ENCODE measurements around the gene RASSF9. TPM values are rescaled to one million over a fixed set of nuclear protein-coding genes. Genes with fewer than 3 reads are reported as not detected.

The RASSF9 gene
- total RNA-seq (2014; rRNA removed; shearing (Covaris generic); ENCODE audit: low replicate concordance) = 0.25 and 1.2 TPM in 2 replicates

DNA sequence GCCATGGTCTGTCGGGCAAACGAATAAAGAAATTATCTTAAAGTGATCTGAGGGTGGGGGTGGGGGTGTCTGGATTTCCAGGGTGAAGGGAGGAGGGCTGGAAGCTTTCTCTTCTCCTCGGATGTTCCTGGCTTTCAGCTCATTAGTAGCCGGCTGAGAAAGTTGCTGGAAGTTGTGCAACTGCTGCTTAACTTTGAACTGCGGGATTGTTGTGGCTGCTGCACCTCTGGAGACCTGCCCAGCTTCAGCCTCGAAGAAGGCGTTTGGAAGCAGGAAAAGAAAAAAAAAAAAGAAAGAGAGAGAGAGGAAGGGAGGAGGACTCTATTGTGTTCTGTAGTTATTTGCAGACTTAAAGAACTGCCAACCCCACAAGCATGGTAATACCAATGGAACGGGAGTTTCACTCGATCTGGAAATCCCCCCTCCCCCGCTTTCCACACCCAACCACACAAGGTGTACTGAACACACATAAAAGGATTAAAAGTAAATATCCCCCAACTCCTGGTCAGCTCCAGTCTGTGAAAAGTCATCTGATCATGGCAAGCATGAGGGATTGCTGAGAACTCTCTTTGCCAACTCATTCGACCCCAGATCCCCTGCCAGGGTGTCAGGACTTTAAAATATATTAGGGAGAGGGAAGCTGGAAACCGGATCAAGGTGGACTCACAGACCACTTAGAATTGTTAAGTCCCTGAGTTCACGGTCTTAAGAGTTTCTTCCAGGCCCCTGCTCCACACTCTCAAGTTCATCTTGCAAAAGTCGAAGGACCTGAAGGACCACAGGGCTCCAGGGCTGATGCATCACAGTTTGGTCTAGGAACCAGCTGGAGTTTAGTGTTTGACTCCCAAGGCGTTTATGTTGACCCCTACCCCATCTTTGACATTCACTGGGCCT is at the start of gene RASSF9:
Gene RASSF9, minus strand, starts transcription at position 213 of the 894 bp plus-strand sequence. Its CDS starts 208 bp downstream, at position 5.
- Histone ChIP-seq H3K27me3 (no peaks in the 10 kb centered on the region), H3K4me3 (peak within 1 kb of the TSS; percentile 45), H3K36me3 (no peaks in the 10 kb centered on the region), H3K9me3 (no peaks in the 10 kb centered on the region)
- DNase-seq = peak; percentile 81

DNA sequence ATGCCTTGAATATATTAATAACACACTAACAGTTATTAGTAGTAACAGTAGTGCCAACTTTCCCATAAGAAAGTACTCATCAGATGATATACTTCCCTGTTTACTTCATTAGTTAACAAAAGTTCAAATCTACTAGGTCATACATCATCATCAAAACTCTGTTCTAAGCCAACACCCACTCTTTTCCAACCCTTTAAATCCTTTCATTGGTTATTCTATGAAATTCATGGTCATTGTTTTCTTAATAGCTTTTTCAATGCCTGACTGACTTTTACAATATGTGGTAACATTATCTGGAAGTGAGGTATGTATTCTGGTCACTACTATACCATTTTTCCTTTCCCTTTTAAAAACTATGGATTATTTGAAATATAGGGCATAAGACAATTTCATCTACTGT is 47.6 kb upstream of the RASSF9 start:
- DNase-seq = no peak
- no peaks in the 10 kb centered on the region for H3K9me3 ChIP-seq
- H3K4me3 ChIP-seq = no peak overlapping the region
- peaks cover 3% of the 10 kb centered on the region; the same call in 1 of the 2 replicates for H3K27me3 ChIP-seq
- H3K36me3 ChIP-seq = no peaks in the 10 kb centered on the region

- Histone ChIP-seq H3K27me3 (peaks cover 8% of the 10 kb centered on the region), H3K9me3 (no peaks in the 10 kb centered on the region), H3K4me3 (no peak overlapping the region), H3K36me3 (no peaks in the 10 kb centered on the region)
- no peak for DNase-seq
Observed at GRCh38 chr12:85877459-85877858, 41.2 kb upstream of the RASSF9 start.

DNA sequence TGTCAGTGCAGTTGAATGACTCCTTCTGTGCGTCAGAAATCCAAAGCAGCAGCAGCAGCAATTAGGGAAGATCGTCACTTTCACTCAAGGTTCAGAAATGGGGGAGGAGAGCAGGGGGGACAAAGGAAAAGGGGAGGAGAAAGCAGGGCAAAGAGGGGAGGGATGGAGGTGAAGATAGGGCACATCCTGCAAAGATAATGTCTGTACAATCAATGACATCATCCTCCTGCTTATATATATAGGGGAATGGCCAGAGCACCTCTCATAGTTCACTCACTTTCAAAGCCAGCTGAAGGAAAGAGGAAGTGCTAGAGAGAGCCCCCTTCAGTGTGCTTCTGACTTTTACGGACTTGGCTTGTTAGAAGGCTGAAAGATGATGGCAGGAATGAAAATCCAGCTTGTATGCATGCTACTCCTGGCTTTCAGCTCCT is 37.8 kb upstream of the RASSF9 start, which contains the start of gene NTS:
Gene NTS, plus strand, starts transcription at position 265 of the 431 bp plus-strand sequence. Its CDS starts 109 bp downstream, at position 374.
- Histone ChIP-seq H3K9me3 (no peaks in the 10 kb centered on the region), H3K36me3 (no peaks in the 10 kb centered on the region), H3K27me3 (peaks cover 8% of the 10 kb centered on the region), H3K4me3 (no peak within 1 kb of the TSS)
- no peak for DNase-seq

DNA sequence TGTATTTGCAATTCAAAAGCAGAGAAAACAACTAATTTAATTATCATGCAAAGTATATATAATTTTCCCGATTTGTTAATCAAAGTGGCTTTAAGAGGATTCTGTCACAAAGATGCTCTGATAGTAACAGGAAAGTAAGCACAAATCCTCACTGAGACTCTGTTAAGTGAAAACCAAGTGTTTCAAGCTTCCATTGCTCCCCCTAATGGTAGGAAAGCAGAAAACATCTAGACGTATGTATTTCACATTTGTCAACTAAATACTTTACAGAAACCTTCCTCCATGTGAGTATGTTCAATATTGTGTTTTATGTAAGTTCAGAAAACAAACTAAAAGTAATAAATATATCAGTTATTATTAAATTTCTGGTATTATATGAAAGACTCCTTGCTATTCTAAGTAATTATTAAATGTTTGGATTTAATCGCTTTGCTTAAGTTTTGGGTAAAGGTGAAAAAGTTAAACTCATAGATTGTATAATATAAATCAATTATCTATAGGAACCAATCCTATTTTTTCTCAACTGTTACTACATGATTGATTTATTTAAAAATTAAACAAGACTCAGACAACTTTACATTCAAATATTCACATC is 36.4 kb upstream of the RASSF9 start:
- H3K27me3 ChIP-seq = peaks cover 5% of the 10 kb centered on the region; the same call in 1 of the 2 replicates
- DNase-seq = no peak
- no peak overlapping the region for H3K4me3 ChIP-seq

GRCh38 chr12:85866986-85867776 is 31.0 kb upstream of the RASSF9 start:
- no peaks in the 10 kb centered on the region for H3K27me3 ChIP-seq
- H3K36me3 ChIP-seq = no peaks in the 10 kb centered on the region
- H3K4me3 ChIP-seq = no peak overlapping the region
- H3K9me3 ChIP-seq = no peaks in the 10 kb centered on the region
- no peak for DNase-seq

More for the DNA sequence above, 36.4 kb upstream of the RASSF9 start:
- H3K36me3 ChIP-seq = no peaks in the 10 kb centered on the region
- H3K9me3 ChIP-seq = no peaks in the 10 kb centered on the region

DNA sequence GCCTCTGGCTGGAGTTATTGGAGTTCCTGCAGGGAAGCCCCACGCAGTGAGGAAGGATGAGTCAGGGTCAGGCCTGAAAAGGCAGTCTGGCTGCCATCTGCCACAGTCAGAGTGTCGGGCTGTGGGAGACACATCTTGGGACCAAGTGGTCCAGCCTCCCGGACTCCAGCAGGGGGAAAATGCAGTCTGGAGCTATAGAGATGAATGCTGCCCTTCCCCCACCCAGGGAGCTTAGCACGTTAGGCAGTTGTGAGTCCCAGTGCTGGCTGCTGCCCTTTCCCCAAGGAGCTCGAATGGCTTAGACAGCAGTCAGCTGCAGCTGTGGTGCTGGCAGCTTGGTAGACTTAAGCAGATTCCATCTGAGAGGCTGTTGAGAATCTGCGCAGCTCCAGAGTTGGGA is 29.7 kb upstream of the RASSF9 start:
- DNase-seq = peak; percentile 12

GRCh38 chr12:85856966-85857365 is 20.8 kb upstream of the RASSF9 start:
- no peaks in the 10 kb centered on the region for H3K27me3 ChIP-seq
- no peak for DNase-seq
- no peak overlapping the region for H3K4me3 ChIP-seq
- H3K9me3 ChIP-seq = no peaks in the 10 kb centered on the region
- no peaks in the 10 kb centered on the region for H3K36me3 ChIP-seq

More for the DNA sequence above, 29.7 kb upstream of the RASSF9 start:
- Histone ChIP-seq H3K36me3 (no peaks in the 10 kb centered on the region), H3K9me3 (no peaks in the 10 kb centered on the region), H3K4me3 (no peak overlapping the region), H3K27me3 (no peaks in the 10 kb centered on the region)

DNA sequence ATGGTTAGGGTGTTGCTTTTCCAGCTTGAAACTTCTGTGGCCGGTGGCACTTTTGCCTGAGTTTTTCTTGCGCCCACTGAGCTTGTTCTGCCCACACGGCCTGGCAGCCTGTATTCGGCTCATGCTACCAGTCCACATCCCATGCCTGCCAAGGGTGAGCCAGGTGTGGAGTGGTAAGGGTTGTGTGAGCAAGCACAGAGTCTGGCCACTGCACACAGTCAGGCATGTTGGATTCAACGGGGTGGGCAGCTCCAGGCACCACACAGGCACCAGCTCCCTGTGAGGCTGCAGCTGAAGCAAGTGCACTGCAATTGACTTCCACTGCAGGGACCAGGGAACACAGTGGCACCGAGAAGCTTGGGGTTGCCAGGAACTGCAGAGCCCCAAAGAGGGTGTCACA is 19.1 kb upstream of the RASSF9 start:
- DNase-seq = no peak
- Histone ChIP-seq H3K27me3 (no peaks in the 10 kb centered on the region), H3K36me3 (no peaks in the 10 kb centered on the region), H3K9me3 (peaks cover 2% of the 10 kb centered on the region; the same call in 1 of the 2 replicates), H3K4me3 (no peak overlapping the region)

GRCh38 chr12:85849344-85849743 is 13.1 kb upstream of the RASSF9 start:
- Histone ChIP-seq H3K27me3 (no peaks in the 10 kb centered on the region), H3K9me3 (peaks cover 2% of the 10 kb centered on the region; the same call in 1 of the 2 replicates), H3K36me3 (no peaks in the 10 kb centered on the region), H3K4me3 (no peak overlapping the region)
- no peak for DNase-seq

DNA sequence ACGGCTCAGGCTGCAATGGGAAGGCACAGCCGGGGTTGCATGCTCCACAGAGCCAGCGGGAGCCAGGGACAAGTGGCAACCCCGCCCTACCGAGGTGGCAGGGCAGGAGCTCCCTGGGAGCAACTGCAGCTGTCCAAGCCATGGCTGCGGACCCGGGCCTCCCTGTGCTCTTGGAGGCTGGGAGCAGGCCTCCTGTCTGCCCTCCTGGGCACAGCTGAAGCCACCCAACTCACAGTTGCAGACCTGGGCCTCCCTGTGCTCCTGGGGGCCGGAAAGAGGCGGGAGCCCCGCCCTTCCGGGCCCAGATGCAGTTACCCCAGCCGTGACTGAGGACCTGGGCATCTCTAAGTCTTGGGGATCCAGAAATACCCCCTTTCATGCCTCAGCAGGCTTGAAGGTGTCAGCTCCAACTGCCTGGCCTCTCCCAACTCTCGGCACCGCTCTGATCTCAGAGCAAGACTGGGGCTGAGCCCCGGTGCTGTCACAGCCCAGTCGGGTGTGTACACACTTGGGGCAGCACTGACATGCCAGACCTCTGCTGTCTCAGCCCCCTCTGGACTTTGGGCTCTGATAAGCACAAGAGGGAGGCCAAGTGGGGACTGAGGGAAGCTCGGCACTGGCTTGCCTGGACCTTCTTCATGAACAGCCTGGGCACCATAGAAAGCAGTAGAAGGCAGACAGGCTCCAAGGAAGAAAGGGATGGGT is 7.5 kb upstream of the RASSF9 start:
- no peaks in the 10 kb centered on the region for H3K36me3 ChIP-seq
- H3K27me3 ChIP-seq = no peaks in the 10 kb centered on the region
- H3K4me3 ChIP-seq = no peak overlapping the region
- no peak for DNase-seq
- H3K9me3 ChIP-seq = no peaks in the 10 kb centered on the region

- H3K27me3 ChIP-seq = no peaks in the 10 kb centered on the region
- no peaks in the 10 kb centered on the region for H3K9me3 ChIP-seq
- DNase-seq = peak; percentile 14
- H3K36me3 ChIP-seq = no peaks in the 10 kb centered on the region
- peak overlapping the region; percentile 45 for H3K4me3 ChIP-seq
Observed at GRCh38 chr12:85835426-85836196, 598 bp downstream of the RASSF9 start.

DNA sequence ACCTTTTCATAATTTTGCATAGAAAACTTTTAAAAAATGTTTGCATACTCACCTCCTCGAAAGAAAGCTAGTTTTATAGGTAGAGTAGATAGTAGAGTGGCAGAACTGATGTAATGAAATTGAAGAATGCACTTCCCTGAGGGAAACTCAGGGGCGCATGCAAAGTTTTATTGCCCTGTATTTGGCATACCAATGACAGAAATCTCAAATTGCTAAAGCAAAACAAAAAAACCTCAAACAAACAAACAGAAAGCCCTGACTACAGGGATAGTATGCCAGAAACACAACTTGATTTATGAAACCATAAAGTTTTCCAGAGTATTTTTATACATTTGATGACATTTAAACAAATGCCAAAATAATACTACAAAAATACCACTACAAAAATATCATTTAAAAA is 1.8 kb downstream of the RASSF9 start:
- Histone ChIP-seq H3K36me3 (no peaks in the 10 kb centered on the region), H3K4me3 (no peak overlapping the region; the same call in 1 of the 2 replicates), H3K9me3 (no peaks in the 10 kb centered on the region), H3K27me3 (no peaks in the 10 kb centered on the region)
- DNase-seq = peak; percentile 26

DNA sequence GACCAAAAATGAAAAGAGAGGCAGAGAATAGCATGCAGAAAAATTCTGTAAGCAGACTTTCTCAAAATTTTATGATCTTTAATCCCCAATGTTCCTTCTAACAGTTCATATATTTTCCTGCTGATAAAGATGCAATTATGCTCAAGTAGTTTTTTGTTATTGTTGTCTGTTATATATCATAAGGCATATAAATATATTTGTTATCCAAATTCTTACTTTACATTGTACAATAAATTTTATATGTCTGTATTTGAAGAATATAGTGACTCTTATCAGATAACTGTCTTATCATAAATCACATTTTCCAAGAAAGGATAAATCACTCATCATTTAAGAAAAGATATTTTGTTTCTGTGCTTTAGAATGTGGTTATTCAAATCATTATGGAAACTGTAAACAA is 2.6 kb downstream of the RASSF9 start:
- no peak for DNase-seq
- H3K9me3 ChIP-seq = no peaks in the 10 kb centered on the region
- no peak overlapping the region for H3K4me3 ChIP-seq
- H3K27me3 ChIP-seq = no peaks in the 10 kb centered on the region
- no peaks in the 10 kb centered on the region for H3K36me3 ChIP-seq

- no peaks in the 10 kb centered on the region for H3K9me3 ChIP-seq
- DNase-seq = no peak
- no peak overlapping the region for H3K4me3 ChIP-seq
- no peaks in the 10 kb centered on the region for H3K27me3 ChIP-seq
- H3K36me3 ChIP-seq = no peaks in the 10 kb centered on the region
Observed at GRCh38 chr12:85831327-85831990, 4.8 kb downstream of the RASSF9 start.

Data from MG63 (cell line).